GM18505 (cell line): Measurements from ENCODE around the gene TEX38.
"Not testable (repeated sequence)": the region's sequence is repeated elsewhere in the genome, so short reads cannot be mapped to it uniquely, and the experiment has no call there.

Source experiments
- ATAC-seq: cut with Tn5 transposase; IDR thresholded peaks from one replicate; pipeline ENCODE4 v1.9.1; 2021; ENCODE audit not compliant: unreplicated experiment
- POLR2A ChIP-seq: IDR thresholded peaks from 4 replicates; pipeline ENCODE4 v1.6.1; 2011; ENCODE audit warnings: borderline replicate concordance; ENCODE audit not compliant: insufficient read depth, insufficient read length; ENCODE audit errors: extremely low read depth

TEX38 gene

GRCh38 chr1:46687093-46687659, 15.5 kb downstream of the TEX38 start:
- no peak for TF ChIP-seq POLR2A
- ATAC-seq = no peak

GRCh38 chr1:46687921-46688509, 16.4 kb downstream of the TEX38 start:
- no peak for TF ChIP-seq POLR2A
- no peak for ATAC-seq

DNA sequence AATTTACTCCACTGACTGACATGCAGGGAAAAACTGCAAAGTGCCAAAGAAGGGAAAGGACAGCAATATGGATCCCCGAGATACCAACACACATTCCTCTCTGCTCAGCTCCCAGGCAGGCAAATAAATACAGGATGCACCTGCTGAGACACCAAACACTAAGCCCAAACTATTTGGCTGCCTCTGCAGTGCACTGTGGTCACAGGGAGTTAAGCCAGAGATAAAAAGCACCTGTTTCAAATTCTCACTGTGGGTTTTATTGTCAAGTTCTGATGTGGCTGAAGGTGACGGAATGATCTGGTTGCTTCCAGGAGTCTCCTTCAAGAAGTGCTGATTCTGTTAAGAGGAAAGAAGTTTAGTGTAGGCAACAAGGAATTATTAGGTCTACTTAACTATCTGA, 17.7 kb downstream of the TEX38 start:
- no peak for ATAC-seq
- no peak for TF ChIP-seq POLR2A

- ATAC-seq = no peak
Measured at GRCh38 chr1:46689897-46690296, 18.2 kb downstream of the TEX38 start.

GRCh38 chr1:46690931-46691421, 19.3 kb downstream of the TEX38 start:
- ATAC-seq = no peak
- no peak for TF ChIP-seq POLR2A

More at GRCh38 chr1:46689897-46690296, 18.2 kb downstream of the TEX38 start:
- TF ChIP-seq POLR2A = no peak

- ATAC-seq = no peak
- TF ChIP-seq POLR2A = no peak
Measured at GRCh38 chr1:46691997-46692790, 20.5 kb downstream of the TEX38 start.

- no peak for ATAC-seq
- TF ChIP-seq POLR2A = no peak
Measured at GRCh38 chr1:46692811-46693770, 21.4 kb downstream of the TEX38 start.

- not testable (repeated sequence) for ATAC-seq
Measured at GRCh38 chr1:46694676-46695075, 23.0 kb downstream of the TEX38 start.

DNA sequence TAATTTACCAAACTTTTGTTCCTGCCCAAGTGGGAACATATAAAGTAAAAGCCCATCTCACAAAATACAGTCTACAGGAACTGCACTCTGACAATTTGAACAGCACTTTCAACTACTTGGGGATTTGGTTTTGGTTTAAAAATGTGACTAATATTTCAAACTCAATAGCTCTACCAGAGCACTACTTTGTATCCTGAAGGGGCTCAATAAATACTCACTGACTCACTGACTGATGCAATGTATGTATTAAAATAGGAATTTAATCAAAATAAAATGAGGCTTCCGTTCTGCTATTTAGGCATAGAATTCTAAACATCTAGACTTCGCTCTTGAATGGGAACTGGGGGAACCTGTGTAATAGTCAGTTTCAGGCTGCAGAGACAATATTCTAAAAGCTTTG, 25.4 kb downstream of the TEX38 start:
- ATAC-seq = no peak
- no peak for TF ChIP-seq POLR2A

DNA sequence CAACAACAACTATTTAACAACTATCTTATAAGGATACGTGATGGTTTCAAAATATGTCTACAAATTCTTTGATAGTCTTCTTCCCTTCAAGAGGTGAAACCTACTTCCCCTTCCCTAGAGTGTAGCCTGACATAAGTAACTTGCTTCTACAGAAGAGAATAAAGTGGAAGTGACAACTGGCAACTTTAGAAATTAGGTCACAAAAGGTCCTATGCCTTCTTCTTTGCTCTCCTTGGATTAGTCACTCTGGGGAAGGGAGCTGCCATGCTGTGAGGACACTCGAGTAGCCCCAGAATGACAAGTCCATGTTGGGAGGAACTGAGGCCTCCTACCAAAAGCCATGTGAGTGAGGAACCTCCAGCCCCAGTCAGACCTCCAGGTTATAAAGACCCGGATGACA, 28.0 kb downstream of the TEX38 start:
- TF ChIP-seq POLR2A = no peak
- no peak for ATAC-seq

DNA sequence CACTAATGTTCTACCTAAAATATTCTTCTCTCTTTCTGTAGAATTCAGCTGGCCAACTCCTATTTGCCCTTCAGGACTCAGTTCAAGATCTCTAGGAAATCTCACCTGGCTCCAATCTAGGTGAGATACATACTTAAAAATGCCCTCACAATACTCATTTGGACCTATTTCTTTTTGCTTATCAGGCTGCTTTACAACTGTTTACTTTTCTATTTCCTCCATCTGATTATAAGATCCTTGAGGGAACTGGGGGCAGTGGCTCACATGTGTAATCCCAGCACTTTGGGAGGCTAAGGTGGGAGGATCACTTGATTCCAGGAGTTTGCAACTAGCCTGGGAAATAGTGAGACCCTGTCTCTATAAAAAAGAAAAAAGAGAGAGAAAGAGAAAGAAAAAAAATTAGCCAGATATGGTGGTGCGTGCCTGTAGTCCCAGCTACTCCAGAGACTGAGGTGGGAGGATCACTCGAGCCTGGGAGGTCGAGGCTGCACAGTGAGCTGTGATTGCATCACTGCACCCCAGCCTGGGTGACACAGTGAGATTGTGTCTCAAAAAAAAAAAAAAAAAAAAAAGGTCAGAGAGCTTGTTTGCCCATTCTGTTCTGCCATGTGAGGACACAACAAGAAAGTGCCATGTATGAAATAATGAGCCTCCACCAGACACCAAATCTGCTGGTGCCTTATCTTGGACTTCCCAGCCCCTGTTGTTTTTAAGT, 32.4 kb downstream of the TEX38 start:
- no peak for TF ChIP-seq POLR2A

GRCh38 chr1:46705408-46705807, 33.8 kb downstream of the TEX38 start:
- no peak for ATAC-seq
- TF ChIP-seq POLR2A = no peak

More for the DNA sequence above, 32.4 kb downstream of the TEX38 start:
- no peak for ATAC-seq

DNA sequence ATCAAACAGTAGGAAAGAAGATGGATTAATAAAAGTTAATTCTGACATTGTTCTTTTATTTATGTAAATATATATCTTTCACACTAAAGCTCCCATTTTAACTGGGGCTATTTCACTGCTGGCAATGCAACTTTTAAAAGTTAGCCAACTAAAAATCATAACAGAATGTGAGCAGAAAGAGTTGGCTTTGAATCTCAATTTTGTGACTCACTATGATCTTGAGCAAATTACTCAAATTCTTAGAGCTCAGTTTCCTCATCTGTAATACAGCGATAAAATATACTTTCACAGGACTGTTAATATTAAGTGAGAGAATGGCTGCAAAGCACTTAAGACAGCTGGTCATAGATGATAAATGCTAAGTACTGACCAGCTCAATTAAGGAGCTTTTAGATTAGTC, 36.5 kb downstream of the TEX38 start:
- no peak for TF ChIP-seq POLR2A
- ATAC-seq = no peak

DNA sequence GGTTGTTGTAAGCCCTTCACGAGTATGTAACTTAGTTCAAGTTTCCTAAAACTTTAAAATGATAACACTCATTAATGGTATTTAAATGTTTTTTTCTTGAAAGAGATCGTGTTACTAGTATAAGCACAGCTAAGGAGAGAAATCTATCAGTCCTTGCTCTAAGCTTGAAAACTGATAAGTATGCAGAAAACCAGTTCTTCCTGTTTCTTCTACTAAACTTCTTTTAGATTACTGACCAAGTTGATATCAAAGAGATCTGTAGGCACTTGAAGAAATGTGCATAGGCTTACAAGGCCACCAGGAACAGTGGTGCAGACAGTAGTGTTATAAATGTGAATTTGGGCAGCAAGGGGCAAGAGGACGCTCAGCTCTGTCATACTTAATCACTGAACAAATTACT, 43.3 kb downstream of the TEX38 start:
- no peak for ATAC-seq

More for the DNA sequence above, 43.3 kb downstream of the TEX38 start:
- no peak for TF ChIP-seq POLR2A
